DMS153 treated with DMSO at 0.1 percent for 48 hours (cell line): Measurements from ENCODE around the gene MORF4L1.
"Not testable (repeated sequence)": the region's sequence is repeated elsewhere in the genome, so short reads cannot be mapped to it uniquely, and the experiment has no call there.

Source experiments
- DNase-seq: peaks from one replicate; lab custom pipeline; 2025; ENCODE audit not compliant: unreplicated experiment; lab: John Stamatoyannopoulos, UW

Gene MORF4L1

DNA sequence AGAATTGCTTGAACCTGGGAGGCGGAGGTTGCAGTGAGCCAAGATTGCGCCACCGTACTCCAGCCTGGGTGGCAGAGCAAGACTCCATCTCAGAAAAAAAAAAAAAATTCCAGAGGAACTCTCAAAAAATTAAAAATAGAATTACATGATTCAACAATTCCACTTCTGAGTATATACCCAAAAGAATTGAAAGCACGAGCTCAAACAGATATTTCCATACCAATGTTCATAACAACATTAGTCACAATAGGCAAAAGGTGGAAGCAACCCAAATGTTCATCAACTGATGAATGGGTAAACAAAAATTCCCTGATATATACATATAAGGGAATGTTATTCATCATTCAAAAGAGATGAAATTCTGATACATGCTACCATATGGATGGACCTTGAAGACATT, 16.9 kb upstream of the MORF4L1 start:
- no peak for DNase-seq

DNA sequence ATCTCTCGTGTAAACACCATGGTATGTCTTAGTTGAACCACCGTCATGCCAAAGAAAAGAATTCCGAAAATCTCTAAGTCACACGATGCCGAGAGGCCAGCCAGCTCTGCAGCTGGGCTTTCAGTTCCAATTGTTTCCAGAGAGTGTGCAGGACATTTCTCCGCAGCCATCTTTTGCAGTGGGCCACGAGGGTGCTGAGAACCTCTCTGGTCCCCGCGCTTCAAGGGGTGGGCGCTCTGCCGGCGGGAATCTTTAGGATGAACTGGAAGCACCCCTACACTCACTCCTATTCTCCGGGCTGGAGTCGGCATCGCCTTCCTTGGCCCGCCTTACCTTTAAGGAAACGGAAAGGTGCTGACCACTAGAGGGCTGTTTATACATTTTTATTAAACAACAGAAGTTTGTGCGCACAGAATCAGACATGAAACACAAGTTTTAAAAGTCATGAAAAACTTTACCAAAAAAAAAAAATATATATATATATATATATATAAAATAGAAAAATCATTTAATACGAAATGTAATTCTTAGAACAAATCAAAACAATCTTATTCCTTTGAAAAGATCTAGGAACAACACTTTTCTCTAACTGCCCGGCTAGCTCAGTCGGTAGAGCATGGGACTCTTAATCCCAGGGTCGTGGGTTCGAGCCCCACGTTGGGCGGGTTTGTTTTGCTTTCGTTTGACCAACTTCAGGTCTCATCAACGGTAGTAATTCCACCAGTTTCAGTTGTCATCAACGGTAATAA, 12.5 kb upstream of the MORF4L1 start:
- DNase-seq = no peak

DNA sequence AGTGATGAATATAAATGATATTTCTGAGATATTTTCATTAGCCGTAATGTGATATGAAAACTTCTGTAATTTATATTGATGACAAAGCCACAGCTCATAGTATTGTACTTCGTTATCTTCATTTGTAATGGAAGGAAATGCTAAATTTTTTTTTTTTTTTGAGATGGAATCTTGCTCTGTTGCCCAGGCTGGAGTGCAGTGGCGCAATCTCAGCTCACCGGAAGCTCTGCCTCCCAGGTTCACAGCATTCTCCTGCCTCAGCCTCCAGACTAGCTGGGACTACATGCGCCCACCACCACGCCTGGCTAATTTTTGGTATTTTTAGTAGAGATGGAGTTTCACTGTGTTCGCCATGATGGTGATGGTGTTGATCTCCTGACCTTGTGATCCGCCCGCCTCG, 7.1 kb upstream of the MORF4L1 start:
- not testable (repeated sequence) for DNase-seq

DNA sequence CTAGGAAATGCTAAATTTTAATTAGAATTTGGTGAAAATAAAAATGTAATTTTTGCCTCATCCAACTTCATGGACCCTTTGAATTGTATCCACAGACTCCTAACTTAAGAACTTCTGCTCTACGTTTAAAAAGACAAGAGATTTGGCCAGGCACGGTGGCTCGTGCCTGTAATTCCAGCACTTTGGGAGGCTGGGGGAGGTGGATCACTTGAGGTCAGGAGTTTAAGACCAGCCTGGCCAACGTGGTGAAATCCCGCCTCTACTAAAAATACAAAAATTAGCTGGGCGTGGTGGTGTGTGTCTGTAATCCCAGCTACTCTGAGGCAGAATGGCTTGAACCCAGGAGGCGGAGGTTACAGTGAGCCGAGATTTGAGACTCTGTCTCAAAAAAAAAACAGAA, 6.7 kb upstream of the MORF4L1 start:
- DNase-seq = not testable (repeated sequence)

DNA sequence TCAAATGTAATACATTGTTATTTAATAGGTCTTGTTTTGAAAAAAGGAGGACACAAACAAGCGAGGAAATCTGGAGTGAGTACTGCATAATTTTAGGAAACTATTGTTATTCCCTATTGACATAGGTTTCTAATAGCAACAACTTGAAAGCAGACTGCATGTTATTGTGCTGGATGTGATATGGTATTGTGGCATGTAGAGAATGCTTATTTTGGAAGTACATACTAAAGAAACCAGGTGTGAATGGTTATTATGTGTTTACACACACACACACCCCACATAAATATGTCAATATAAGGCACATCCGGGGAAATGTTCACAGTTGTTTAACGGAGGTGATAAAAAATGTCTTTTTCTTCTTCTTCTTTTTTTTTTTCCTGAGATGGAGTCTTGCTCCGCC, 5.9 kb upstream of the MORF4L1 start:
- no peak for DNase-seq

DNA sequence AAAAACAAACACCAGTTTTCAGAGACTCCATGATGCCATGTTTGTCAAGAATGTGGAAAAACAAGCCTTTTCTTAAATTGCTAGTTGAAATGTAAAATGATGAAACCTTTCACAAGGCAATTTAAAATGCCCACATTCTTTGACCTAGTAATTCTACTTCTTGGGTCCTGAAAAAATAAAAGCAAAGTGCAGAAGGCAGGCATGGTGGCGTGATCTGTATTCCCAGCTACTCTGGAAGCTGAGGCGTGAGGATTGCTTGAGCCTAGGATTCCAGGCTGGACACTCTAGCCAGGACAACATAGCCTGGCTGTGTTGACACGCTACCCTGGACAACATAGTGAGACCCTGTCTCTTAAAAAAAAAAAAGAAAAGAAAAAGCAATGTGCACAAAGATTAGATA, 4.3 kb upstream of the MORF4L1 start:
- no peak for DNase-seq

DNA sequence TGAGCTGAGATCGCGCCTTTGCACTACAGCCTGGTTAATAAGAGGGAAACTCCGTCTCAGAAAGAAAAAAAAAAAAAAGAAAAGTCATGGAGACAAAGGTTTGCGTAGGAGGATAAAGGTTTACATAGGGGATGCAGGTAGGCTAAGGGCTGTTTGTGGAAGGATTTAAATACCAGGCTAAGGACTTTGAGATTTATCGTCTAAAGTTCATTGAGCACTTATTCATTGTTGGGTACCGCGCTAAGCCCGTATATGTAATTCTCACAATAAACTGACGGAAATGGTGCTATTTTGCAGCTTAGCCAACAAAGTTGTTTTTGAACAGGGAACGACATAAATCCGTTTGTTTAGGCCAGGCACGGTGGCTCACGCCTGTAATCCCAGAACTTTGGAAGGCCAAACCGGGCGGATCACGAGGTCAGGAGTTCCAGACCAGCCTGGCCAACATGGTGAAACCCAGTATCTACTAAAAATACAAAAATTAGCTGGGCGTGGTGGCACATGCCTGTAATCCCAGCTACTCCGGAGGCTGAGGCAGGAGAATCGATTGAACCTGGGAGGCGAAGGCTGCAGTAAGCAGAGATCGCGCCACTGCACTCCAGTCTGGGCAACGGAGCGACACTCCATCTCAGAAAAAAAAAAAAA, 1.1 kb upstream of the MORF4L1 start:
- not testable (repeated sequence) for DNase-seq

DNA sequence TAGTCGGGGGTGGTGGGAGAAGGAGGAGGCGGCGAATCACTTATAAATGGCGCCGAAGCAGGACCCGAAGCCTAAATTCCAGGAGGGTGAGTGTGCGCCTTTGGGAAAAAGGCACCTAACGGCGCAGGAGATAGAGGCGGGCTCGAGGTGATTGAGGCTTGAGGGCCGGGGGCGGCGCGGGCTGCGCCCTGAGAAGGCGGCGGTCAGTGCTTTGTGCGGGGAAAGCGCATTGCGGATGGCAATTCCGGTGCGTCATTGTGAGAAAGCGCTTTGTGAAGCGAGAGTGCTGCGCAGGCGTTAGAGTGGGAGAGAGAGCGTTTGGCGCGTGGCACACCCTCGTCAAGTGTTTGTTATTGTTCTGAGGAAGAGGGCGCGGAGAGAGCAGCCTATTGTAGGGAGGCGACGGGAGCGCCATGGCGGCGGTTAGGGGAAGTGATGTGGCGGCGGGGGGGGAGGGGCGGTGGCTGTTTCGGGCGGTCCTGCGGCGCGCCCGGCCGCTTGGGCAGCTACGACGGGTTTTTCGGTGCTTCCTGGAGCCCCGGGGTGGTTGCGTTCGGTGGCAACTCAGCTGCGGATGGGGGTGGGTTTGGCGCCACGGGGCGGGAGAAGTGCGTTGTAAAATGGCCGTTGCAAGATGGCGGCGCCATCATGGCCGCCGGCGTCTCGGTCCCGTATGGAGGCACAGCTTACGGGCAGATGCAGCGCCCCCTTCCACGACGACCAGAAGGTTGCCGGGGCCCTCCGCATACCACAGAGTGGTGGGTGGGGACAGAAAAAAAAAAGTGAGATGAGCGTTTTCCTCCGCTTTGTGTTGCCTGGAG, 492 bp downstream of the MORF4L1 start:
- peak; percentile 30 for DNase-seq

DNA sequence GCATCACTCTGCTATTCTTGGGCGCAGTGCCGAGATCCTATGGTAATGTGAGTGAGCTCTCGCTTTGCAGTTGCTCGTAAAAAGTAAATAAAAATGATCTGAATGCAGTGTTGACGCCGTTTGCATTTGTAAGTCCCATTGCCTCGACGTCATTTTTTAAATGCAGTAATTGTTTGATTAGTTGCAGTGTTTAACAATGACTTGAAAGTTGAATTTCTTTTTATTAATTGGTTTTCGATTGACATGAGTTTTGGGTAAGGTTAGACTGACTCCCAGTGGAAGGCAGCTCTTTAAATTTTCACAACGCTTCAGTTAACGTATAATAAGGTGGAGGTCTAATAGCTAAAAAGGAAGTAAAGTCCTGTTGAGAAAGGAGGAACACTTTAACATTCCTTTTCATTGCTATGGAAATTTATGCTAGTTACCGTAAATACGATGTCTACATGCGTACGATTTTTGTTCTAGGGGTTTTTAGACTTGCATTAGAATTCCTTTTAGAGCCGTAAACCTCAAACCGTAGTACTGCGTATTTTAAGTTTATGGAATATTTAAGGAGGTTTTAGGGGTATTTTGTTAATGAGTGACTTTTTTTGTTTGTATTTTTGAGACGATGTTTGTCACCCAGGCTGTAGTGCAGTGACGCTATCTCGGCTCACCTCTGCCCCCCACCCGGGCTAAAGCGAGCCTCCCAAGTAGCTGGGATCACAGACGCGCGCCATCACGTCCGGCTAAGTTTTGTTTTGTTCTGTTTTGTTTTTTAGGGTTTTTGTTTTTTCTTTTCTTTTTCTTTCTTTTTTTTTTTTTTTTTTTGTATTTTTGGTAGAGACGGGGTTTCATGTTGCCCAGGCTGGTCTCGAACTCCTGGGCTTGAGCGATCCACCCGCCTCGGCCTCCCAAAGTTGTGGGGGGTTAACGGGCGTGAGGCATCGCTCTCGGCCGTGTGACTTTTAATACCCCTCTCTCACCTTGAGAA, 1.4 kb downstream of the MORF4L1 start:
- DNase-seq = no peak

DNA sequence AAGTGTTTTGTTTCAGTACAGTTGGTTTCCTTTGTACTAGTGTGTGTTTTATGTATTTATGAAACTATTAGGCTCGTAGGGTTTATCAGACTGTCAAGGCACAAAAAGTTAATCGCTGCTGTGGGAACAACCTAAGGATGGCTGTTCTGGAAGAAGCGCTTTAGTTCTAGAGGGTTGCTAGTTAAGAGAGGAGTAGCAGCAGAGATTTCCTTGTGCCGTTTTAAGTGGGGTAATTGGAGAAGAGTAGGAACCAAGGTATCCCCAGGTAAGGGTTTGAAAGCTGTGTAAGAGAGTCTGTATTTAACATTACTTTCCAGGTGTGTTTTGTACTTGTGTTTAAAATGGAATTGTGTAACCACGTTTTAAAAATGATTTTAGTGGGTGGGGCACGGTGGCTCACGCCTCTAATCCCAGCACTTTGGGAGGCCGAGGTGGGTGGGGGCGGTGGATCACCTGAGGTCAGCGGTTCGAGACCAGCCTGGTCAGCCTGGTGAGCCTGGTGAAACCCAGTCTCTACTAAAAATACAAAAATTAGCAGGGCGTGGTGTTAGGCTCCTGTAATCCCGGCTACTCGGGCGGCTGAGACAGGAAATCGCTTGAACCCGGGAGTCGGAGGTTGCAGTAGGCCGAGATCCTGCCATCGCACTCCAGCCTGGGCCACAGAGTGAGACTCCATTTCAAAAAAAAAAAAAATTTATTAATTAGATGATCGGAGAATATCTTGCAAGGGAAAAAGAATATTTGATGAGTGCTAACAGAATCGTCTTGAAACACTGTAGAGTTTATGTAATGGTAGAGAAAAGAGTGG, 2.6 kb downstream of the MORF4L1 start:
- DNase-seq = no peak

DNA sequence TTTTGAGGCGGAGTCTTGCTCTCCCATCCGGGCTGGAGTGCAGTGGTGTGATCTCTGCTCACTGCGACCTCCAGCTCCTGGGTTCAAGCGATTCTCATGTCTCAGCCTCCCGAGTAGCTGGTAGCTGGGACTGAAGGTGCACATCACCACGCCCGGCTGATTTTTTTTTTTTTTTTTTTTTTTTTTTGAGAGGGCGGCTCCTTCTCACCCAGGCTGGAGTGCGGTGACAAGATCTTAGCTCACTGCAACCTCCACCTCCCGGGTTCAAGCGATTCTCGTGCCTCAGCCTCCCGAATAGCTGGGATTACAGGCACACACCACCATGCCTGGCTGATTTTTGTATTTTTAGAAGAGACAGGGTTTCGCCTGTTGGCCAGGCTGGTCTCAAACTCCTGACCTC, 4.3 kb downstream of the MORF4L1 start:
- DNase-seq = not testable (repeated sequence)

DNA sequence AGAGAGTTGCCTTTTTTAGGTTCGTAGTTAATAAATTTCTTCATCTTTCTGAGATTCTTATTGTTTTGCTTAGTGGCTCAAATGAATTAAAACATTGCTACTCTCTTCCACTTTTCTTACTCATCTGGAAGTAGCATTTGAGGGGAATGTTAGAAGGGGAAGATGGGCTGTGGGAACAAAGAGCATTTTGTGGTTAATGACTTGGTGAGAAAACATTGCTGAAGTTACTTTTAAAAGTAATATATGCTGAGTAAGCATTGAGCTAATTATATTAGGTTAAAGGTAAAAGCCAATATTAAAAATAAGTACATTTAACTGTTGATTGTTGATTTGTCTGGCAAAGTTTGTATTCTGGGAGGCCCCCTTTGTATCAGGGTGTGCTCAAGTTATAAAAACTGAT, 5.7 kb downstream of the MORF4L1 start:
- no peak for DNase-seq

DNA sequence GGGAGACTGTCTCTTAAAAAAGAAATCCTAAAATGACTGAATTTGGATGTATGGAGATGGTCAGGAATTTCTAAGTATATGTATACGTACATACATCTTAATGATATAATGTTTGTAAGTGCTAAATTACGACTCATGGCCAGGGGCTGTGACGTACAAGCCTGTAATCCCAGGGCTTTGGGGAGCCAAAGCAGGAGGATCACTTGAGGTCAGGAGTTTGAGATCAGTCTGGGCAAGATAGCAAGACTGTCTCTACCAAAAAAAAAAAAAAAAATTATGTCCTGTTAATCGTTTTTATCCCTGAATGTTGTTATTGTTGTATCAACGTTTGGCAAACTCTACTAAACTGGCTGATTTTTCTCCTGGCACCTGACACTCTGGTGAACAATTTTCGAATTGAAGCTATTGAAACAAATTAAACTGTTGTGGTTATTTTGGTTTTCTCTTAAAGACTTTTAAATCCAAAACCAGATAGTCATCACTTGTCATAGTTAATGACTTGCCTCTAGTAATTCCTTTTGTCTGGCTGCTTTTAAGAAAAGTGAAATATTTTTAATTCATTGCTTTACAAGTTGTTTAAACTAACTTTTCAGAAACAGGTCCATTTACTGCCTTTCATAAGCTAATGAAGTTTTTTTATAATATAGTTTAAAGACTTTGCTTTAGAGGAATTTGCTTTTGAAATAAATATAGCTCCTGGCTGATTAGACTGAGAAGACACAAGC, 7.0 kb downstream of the MORF4L1 start:
- DNase-seq = no peak

DNA sequence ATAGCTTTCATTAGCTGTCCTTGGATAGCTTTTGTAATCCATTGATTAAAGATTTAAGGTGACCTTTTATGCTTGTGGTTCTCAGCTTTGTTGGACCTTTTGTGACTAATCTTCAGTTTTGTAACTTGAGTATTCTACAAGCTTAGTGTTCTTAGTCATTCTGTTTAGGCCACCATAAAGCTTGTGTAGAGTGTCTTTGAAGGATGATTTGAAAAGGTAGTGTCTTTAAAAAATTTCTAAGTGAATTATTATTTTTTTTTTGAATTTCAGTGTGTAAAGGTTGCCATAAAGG, 7.5 kb downstream of the MORF4L1 start:
- DNase-seq = no peak

DNA sequence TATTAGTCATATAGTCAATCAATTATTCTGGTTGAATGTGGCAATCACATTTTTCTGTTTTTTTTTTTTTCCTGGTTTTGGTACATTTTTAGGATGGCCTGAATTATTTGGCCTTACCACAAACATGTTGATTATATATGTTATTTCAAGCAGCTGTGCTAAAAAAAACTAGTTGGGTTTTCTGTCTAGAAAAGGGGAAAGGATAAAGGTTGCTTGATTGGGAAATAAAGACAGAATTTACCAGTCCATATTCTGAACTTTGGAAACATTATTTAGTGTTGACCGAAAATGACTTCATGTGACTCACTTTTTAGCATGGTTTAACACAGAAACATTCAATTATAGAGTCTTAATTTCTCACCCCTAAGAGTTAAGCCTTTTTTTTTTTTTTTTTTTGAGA, 8.1 kb downstream of the MORF4L1 start:
- DNase-seq = no peak

DNA sequence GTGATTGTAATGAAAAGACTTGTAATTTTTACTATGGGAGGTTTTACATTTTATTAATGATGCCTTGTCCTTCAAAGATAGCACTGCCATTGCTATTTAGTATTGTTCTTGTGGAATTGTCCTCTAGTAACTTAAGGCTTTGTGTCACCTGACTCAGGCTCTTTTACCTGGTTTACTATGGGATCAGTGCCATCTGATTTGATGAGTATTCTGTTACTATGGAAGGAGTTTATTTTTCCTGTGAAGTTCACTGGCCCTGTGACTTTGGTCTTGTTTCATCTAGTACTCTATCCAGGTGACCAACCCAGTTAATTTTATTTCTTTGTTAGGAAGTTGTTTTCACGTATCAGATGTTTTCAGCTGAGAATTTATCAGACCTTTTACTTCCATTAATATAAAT, 9.0 kb downstream of the MORF4L1 start:
- DNase-seq = no peak

DNA sequence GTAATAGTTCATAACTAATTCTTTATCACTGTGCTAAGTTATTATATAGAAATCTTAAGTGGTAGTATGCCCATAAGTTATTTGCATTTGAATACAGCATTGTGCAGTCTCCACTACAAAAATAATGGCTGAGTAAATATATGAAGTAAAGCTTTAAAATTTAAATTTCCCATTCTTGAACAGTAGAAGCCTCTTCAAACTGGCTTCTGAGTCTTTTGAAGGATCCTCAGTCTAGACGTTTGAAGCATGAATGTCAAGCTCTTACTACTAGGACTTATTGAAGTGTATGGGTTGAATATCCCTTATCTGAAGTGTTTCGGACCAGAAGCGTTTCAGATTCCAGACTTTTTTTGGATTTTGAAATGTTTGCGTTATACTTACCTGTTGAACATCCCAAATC, 16.3 kb downstream of the MORF4L1 start:
- no peak for DNase-seq

DNA sequence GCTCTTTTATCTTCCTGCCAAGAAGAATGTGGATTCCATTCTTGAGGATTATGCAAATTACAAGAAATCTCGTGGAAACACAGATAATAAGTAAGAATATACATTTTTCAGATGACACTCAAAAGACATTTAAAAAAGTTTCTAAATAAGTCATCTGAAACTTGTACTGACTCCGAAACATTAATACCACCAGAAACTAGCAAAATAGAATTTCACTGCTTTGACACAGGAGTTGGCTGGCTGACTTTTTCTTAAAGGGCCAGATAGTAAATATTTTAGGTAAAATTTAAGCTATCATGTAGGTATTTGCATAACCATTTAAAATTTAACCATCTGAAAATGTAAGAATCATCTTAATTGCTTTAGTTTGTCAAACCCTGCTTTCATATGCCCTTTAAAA, 20.8 kb downstream of the MORF4L1 start:
- DNase-seq = no peak

DNA sequence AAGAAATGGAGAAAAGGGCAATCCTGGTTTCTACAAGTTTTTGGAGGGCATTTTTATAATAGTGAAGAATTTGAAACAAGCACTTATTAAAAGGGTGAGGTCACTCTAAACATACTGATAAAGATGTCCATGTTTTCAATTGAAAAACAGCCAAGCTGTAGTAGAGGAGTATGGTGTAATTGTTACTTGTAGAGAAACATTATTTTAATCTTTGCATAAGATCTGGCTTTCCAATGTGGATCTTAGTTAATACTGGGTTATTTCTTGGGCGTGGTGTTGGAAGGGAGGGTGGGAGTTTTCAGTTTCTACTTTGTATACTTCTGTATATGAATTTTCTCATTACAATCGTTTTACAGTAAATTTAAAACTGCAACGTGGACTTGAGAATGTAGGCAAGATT, 22.8 kb downstream of the MORF4L1 start:
- DNase-seq = no peak

DNA sequence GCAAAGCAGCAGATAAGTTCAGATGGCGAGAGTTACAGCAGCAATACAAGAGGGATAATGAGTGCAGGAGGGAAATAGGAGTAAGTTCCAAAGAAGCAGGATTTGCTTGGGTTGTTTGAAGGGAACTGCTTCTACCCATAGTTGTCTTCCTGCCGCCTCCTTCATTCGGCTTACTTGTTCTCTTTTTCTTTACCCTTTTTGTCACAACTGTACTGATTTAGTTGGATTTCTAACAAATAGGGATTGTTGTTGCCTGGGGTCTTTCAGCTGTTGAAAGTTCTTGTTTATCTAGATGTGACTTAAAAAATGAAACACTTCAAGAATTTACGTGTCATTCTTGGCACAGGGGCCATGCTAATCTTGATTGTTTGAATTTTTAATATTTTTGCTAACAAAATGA, 25.9 kb downstream of the MORF4L1 start:
- no peak for DNase-seq
